Peyer's patch (tissue), 4 donors: Measurements from ENCODE around the gene PTBP1.

Source experiments
- CTCF ChIP-seq, 6 experiments: fragments of 450-650 bp in 4 of 6; fragments of 200-600 bp in 2 of 6; sonication (generic) in 1 of 6; IDR thresholded peaks; one replicate each; pipeline ENCODE4 v1.5.1; 2017 to 2019; ENCODE audit warnings: antibody characterized with exemption in 6 of 6, mild to moderate bottlenecking in 3 of 6, moderate library complexity in 1 of 6
- POLR2A ChIP-seq, 2 donors: fragments of 450-650 bp; IDR thresholded peaks; one replicate each; pipeline ENCODE4 v1.5.1; 2017; ENCODE audit warnings: antibody characterized with exemption in 2 of 2, mild to moderate bottlenecking in 2 of 2, moderate library complexity in 2 of 2

GRCh38 chr19:772730-773436, 24.4 kb upstream of the PTBP1 start:
- TF ChIP-seq CTCF (IDR thresholded peaks at IDR 0.05) (no peak), POLR2A (IDR thresholded peaks at IDR 0.05) (no peak)
